HG03095 (cell line): ENCODE data around the gene GRM7.

Experiments used
- ATAC-seq: cut with Tn5 transposase; IDR thresholded peaks from one replicate; pipeline ENCODE4 v1.9.1; 2021; ENCODE audit warnings: moderate library complexity; ENCODE audit not compliant: unreplicated experiment

GRM7 gene

DNA sequence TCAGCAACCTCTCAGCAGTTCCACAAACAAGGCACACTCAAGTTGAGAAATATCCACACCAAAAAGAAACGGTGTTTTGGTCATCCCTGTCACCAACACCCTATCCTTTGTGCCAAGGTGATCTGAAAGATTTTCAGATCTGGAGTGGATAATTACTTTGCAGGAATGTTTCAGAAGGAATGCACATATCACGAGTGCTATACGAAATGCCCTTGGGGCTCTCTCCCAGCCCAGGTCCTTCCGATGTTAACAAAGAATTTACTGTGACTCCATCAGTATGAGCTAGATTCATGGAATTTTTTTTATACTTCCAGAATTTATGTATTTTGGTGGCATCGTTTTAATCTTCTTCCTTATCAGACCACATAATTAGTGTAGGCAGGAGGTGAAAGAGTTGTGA lies 105.0 kb downstream of the GRM7 start:
- no peak for ATAC-seq

DNA sequence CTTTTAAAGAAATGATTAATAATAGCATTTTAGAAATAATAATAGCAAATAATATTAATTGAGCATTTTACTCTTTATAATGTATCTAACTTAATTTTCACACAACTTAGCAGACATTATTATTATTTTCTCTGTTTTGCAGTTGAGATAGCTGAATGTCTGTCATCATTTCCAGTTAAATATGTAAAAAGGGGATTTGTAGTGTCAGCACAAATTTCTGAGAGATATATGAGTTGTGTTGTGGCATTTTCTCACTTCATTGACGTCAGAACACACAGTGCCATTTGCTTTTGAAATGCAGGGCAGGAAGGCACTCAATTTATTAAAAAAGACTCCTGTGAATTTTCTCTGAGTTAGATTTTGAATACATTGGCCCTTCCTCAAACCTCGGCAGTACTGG lies 111.0 kb downstream of the GRM7 start:
- ATAC-seq: no peak

DNA sequence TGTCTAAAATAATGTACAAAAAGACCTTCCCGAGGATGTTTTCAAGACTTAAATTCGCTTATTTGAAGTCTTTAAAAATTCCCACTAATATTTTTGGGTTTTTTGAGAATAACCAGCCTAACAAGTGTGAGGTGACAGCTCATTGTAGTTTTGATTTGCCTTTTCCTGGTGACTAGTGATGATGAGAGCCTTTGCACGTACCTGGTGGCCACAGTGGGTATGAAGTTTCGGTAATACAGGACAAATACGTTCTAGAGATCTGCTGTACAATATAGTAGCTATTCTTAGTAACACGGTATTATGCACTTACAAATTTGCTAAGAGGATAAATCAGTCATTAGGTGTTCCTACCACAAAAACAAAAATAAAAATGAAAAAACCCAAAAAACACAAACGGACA lies 124.9 kb downstream of the GRM7 start:
- no peak for ATAC-seq

DNA sequence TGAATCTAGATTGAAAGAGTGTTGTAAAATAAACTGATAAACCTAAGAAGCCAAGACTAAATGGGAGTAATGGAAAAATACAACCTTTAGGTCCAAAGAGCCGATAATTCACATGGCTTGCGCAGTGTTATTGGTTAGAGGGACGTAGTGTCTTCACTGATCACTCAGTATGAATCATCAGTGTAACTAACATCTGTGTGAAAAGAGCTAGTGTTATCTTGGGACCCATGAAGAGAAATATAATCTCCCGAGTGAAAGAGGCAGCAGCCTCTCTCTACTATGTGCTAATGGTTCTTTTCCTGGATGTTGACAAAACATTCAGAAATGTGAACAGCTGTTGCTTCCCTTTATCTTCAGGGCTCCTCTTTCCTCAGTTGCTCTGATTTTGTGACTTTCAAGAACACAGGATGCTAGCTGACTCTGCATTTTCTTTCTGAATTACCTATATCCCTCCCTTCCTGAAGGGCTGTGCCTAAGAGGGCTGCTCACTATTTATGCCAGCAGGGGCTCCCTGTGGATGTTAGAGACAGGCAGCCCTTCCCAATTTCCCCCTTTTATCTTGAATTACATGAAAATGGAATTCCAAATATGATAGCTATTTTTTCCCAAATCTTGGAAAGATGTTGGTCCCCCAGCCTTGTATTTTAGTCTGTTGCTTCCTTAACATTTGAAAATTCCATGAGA lies 128.8 kb downstream of the GRM7 start:
- ATAC-seq: no peak

DNA sequence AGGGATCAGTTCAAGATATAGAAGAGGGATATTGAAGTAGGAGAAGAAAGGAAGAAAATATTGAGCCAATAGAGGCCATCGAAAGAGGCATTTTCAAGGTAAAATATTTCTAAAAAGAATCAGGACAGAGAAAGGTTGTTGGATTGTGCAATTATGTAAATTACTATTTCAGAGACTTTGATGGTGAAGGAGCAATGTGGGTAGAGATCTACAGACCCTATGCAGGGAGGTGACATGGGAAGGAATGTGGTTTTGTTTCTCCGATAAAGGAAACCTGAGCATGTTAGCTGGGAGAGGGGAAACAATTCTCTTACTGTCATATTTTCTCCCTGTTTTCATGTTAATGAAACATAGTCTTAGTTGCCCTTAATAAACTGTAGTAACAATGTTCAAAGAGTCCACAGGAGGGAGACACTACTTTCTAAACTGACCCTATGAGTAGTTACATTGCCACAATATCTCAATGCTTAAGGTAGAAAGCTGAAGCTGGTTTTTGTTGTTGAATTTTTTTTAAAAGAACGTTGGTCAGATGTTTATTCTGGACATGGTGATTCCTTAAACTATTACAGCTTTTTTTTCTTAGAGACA lies 133.3 kb downstream of the GRM7 start:
- ATAC-seq: no peak

DNA sequence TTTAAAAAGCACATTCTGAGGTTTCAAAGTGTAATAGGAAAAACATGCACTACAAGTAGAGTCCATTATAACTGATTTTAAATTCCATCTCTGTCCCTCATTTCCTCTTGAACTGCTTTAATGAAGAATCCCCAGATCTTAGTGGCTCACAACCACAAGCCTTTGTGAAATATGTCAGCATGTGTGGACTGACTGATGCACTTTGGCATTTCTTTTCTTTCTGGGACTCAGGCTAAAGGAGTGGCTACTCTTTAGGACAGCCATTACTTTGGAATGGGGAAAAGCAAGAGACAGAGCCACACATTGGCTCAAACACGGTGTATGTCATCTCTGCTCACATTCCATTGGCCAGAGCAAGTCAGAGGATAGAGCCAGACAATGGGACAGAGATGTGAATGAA lies 139.6 kb downstream of the GRM7 start:
- ATAC-seq: no peak

DNA sequence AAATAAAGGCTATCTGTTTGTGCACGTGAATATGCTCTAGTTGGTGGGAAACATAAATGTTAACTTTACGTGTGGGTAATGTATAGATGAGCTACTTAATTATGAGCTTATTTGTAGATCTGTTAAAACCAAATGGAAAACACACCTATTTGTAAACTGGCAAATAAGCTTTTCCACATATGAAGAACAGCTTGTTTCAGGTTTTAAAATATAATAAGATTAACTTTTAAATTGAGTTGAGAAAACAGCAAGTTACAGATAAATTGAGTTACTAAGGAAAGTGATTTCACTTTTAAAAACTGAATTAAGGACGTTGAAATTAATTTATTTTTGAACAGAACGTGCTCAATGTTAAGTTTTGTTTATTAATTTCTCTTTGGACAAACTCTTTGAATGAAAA lies 140.5 kb downstream of the GRM7 start:
- no peak for ATAC-seq

DNA sequence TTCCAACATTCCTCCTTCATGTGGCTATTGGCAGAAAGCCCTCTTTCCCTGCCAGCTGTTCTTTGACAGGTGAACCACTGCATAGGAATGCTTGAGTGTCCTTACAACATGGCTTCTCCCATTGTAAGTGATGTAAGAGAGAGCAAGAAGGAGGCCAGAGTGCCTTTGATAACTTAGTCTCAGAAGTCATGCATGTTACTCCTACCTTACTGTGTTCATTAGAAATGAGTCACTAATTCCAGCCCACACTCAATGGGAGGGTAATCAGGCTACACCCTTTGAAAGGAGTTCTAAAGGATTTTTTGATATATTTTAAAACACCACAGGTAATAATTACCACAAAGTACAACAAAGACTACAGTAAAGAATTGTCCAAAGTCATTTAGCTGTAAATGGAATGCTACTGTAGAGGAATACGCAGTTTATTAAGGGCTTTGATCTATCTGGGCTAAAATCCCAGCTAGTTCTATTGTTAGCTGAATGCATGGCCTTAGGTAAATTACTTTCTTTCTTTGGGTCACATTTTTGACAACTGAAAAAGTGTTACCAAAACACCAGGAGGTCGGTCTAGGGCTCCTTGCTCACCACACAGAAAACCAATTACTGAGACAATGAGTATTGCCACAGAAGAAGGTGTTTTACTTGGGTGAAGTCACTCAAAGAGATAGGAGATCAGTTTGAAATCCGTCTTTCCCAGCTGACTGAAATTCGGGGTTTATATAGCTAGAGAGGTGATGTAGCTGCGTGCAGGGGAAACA lies 154.9 kb downstream of the GRM7 start:
- no peak for ATAC-seq

DNA sequence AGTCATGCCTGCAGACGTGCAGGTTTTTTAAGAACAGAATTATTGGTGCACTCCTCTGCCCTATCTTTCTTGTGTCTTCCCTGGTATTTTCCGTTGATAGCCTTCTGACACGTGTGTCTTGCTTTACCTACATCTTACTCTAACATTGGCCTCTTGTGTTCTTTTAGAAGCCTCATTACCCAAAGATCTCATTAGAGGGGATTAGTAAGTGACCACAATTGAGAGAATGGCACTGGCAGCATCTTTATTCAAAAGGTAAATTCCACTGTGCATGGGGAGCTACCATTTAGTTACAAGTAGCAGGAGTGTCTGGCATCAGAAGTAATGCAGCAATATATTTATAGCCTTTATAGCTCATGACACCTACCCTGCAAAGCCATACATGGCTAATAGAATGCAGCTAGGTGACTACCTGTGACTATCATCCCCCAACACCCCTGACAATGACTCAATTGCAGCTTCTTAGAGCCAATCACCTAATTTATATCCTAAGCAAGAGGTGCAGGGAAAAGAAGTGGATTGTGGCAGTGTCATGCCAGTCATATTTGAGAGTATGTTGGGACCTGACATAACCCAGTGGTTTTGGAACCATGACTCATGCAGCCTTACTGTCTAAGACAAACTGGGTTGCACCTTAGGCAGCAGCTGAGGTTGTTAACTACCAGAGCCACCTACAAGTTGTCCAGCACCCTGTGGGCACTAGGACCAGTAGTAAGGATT lies 164.8 kb downstream of the GRM7 start:
- no peak for ATAC-seq

DNA sequence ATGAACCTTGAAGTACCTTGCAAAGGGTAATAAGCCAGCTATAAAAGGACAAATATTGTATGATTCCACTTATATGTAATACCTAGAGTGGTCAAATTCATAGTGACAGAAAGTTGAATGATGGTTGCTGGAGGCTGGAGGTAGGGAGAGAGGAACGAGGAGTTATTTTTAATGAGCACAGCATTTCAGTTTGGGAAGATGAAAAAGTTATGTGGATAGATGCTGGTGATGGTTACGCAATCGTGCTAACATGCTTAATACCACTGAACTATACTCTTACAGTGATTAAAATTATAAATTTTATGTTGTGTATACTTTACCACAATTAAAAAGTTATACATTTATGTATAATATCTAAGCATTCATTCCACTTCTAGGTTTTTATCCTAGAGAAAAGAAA lies 168.6 kb downstream of the GRM7 start:
- ATAC-seq: no peak

DNA sequence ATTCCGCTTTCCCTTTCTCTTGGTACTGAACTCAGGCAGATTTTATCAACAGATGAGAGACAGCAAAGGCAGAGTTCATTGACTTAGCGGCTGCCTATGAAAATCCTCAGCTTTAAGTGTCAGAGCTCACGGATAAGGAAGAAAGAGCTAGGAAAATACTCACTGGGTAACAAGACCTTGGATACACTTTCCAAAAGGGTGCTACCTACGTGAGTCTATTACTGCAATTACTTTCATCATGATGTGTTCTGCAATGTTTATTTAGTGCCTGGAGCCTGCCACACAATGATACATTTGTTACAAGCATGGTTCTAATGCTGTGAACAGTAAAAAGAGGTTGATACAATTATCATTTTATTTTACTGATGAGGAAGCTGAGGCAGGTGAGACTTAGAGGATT lies 177.5 kb downstream of the GRM7 start:
- no peak for ATAC-seq

DNA sequence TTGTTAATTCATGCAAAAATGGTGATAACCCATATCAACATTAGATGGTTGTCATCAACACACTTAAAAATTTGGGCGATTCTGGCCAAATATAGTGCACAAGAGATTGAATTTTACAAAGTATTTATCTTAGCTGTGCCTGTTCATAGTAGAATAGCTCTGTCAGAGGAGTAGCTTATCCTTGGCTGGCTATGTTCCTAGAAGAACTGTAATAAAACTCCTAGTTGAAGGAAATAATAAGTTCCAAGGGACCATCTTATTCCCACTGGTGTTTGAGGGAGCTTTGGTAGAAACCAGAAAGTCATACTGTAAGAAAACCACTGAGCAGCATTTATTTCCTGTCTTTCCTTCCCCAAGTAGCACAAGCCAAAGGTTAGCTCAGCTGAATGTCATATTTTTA lies 201.8 kb downstream of the GRM7 start:
- ATAC-seq: no peak

DNA sequence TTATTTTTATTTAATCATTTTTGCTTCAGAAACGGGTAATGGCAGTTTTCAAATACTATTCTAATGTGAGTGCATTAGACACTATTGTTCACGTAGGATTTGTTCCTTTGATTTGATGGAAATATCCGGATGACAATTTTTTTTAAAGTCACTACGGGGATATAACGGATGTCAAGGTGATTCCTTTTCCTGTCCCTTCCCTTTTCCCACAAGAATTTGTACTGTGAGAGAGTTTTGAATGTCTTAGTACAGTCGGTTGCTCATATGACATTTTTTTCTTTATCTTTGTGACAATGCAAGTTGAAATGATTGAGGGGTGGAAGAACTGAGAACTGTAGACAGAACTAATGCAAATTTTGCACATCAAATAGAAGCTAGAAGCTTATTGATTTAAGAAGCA lies 209.5 kb downstream of the GRM7 start:
- ATAC-seq: no peak

DNA sequence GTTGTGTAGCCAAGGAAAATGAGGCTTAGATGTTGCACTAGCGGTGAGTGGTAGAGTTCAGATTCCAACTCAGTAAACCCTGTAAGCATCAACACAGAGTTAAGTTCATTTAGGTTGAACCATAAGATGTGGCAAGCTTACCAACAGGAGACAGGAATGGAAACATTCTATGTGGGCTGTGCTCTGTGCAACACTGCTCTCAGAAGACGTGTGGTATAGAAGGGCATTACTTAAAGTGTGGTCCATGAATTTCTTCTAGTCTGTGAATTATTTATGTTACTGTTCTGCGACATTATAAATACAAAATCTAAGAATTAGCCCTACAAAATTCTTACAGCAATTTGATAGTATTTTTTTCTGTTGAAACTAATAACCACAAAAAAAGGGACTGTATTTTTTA lies 213.3 kb downstream of the GRM7 start:
- ATAC-seq: no peak

DNA sequence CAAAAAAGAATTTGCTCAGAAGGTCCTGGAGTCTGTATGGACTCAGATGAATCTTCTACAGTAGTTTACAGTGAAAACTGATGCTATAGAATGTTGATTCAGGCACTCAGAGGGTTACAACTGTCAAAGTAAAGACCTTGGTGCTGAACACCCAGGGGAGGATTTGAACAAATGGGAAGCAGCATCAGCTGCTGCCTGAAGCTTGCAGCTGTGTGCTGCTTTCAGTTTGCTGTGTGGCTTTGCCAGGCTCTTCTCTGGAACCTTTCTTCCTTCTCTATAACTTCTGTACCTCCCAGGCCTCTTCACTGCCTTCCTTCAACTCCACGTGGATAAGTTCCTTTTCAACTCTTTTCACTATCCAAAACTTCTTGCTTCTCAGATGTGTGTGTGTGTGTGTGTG lies 214.2 kb downstream of the GRM7 start:
- ATAC-seq: no peak

DNA sequence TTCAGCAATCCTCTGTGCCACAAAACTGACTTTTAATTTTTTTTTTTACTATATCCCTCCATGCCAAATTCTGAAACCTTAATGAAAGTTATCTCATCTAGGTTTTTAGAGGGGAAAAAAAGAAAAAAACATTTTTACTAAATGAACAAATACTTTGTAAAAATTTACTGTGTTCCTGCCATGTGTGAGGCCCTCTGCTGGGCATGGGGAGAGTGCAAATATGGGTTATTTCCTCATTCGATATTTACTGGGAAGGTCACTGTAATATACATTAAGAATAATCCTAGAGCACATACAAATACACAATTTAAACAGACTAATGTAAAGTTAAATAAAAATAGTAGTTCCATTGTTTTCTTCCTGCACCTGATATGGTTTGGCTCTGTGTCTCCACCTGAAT lies 215.0 kb downstream of the GRM7 start:
- no peak for ATAC-seq

DNA sequence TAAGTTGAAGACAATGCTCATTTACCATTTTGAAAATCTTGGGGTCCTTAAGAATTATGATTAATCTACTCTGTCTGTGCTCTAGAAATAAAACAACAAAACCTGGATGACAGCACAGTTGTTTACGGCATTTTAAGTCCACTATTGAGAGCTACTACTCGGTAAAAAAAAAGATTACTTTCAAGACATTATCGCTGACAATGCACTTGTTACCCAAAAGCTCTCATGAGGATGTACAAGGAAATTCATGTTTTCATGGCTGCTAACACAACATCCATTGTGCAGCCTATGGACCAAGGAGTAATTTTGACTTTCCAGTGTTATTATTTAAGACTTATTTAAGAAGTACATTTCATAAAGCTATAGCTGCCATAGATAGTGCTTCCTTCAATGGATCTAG lies 221.3 kb downstream of the GRM7 start:
- ATAC-seq: no peak

DNA sequence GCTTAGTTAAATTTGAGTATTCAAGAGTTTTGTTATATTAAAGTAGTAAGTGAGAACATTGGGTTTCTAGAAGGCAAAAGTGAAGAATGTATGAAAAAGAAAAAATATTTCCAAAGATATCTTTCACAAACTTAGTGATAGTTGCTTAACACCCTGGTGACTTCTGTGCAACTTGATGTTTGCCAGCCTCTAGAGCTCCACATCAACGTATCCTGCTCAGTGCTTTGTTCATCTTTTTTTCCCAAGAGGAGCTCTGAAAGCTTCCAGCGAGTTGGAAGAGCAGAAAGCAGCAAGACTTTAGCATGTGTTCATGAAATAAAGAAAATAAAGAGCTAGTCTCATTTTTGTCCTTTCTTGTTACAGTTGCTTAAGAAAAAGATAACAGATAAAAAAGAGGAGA lies 225.5 kb downstream of the GRM7 start:
- no peak for ATAC-seq

DNA sequence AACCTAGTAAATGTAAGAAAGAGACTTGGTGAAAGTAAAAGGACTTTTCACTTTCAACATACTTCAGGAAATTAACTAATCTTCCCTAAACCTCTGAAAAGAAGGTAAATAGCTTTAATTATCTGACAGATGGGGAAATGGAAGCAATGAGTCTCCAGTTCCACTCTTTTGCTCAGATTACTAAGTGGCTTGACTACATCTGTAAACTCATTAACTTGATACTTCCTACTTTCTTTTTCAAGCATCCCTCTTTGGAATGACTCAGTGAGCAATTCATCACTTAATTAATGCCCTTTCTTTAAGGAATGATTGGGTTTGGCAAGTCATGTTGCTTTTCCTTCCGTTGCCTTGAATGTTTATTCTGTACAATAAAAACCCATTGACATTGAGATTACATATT lies 234.2 kb downstream of the GRM7 start:
- no peak for ATAC-seq

DNA sequence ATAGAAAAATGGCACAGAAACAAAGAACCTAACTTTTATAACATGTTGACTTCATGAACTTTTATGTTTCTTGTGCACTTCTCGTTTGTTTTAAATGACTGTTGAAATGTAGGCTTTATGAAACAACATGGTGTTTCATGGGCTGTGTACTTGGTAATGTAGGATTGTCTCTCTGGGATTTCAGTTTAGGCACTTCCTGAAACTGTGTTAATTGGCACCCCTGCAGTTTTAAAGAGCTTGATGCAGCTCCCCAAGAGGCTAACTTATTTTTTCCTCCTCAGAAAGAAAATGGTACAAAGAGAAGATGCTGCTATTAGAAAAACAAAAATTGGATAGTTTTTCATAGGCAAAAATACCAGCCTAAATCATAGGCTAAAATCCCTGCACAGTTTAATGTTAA lies 239.2 kb downstream of the GRM7 start:
- ATAC-seq: no peak

DNA sequence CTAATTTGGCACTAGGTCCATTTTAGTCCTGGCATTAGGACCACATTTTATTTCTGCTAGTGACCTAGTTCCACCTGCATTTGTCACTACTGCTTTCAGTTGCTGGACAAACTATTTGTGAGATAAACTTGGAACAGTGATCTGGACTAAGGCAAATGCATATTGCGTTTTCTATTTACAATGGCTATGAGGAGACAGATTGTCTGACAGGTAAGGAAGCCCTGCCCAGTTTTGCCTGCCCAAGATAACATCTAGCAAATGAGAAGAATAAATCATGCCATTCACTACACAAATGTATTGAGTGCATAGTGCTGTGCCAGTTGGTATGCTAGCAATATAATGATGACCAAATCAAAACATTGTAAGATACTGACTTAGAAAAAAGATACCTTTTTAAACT lies 245.7 kb downstream of the GRM7 start:
- no peak for ATAC-seq

DNA sequence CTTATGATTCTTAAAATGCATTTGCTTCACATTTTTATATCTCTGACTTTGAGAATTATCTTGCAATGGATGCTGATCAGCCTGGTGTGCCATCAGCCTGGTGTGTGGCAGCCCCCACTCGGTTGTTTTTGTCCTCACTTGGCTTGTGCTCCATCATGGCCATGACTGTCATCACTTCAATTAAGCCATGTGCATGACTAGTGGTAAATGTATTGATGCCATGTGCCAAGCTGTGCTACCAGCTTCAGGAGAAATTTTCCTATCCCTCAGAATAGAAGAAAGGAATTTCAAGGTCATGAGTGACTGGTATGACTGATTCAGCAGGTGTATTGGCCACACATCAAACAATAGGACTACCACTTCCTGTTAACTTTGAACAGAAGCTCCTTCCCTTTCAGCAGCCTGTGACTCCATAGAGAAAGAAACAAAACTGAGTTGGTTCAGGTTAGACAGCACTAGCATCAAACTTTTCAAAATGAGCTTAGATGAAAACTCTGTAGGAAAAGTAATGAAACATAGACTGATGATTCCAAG lies 251.7 kb downstream of the GRM7 start:
- ATAC-seq: no peak
